MM.1S (cell line): Measurements from ENCODE around the gene YPEL1.

ENCODE experiments used
- DNase-seq: peaks from one replicate; pipeline ENCODE4 v3.0.0-alpha.2; 2015
- H2AFZ ChIP-seq: fragments of 300-600 bp; sonication (generic); 2 replicates; pipeline ENCODE4 v1.6.0; 2016; ENCODE audit warnings: antibody characterized with exemption, low read length
- H3F3A ChIP-seq: fragments of 300-600 bp; sonication (generic); 2 replicates; pipeline ENCODE4 v1.6.1; 2016; ENCODE audit warnings: mild to moderate bottlenecking, antibody characterized with exemption, low read length, moderate library complexity, mixed read lengths; ENCODE audit not compliant: insufficient read depth
- H3K27ac ChIP-seq: fragments of 300-600 bp; sonication (generic); 2 replicates; pipeline ENCODE4 v1.5.1; 2016; ENCODE audit warnings: mild to moderate bottlenecking, low read length
- H3K27me3 ChIP-seq: fragments of 300-600 bp; sonication (generic); replicated peaks from 2 replicates; pipeline ENCODE4 v1.6.0; 2016; ENCODE audit warnings: low read length; ENCODE audit not compliant: insufficient read depth
- H3K36me3 ChIP-seq: fragments of 300-600 bp; sonication (generic); replicated peaks from 2 replicates; pipeline ENCODE4 v1.6.1; 2016; ENCODE audit warnings: mild to moderate bottlenecking, low read length, mixed read lengths; ENCODE audit not compliant: insufficient read depth
- H3K4me1 ChIP-seq: fragments of 300-600 bp; sonication (generic); 2 replicates; pipeline ENCODE4 v1.6.1; 2016; ENCODE audit warnings: low read length, mixed read lengths
- H3K4me2 ChIP-seq: fragments of 300-600 bp; sonication (generic); 2 replicates; pipeline ENCODE4 v1.6.0; 2016; ENCODE audit warnings: low read depth, low read length
- H3K4me3 ChIP-seq: fragments of 300-600 bp; sonication (generic); 2 replicates; pipeline ENCODE4 v1.5.1; 2016; ENCODE audit warnings: low read length, mixed read lengths
- H3K79me2 ChIP-seq: fragments of 300-600 bp; sonication (generic); 2 replicates; pipeline ENCODE4 v1.6.1; 2016; ENCODE audit warnings: mixed run types, low read length, mixed read lengths
- H3K9ac ChIP-seq: fragments of 300-600 bp; sonication (generic); 2 replicates; pipeline ENCODE4 v1.6.1; 2016; ENCODE audit warnings: low read length, mixed read lengths
- H3K9me2 ChIP-seq: fragments of 300-600 bp; sonication (generic); replicated peaks from 2 replicates; pipeline ENCODE4 v1.6.1; 2016; ENCODE audit warnings: mild to moderate bottlenecking, low read length, mixed read lengths; ENCODE audit not compliant: insufficient read depth
- H3K9me3 ChIP-seq: fragments of 300-600 bp; sonication (generic); replicated peaks from 2 replicates; pipeline ENCODE4 v1.6.1; 2016; ENCODE audit warnings: mild to moderate bottlenecking, low read length, mixed read lengths; ENCODE audit not compliant: insufficient read depth
- H4K20me1 ChIP-seq: fragments of 300-600 bp; sonication (generic); 2 replicates; pipeline ENCODE4 v1.6.1; 2016; ENCODE audit warnings: mild to moderate bottlenecking, low read length, moderate library complexity, mixed read lengths; ENCODE audit not compliant: insufficient read depth
- EZH2 ChIP-seq: fragments of 300-600 bp; sonication (generic); optimal IDR thresholded peaks from 2 replicates; pipeline ENCODE3; 2017; ENCODE audit warnings: low read depth, mild to moderate bottlenecking, antibody characterized with exemption, low read length, mixed read lengths
- EZH2phosphoT487 ChIP-seq: fragments of 300-600 bp; sonication (generic); IDR thresholded peaks from 2 replicates; pipeline ENCODE4 v1.6.1; 2018; ENCODE audit warnings: antibody characterized with exemption, low read length
- TF ChIP-seq, protein P1 (sequence below): fragments of 300-600 bp; sonication (generic); IDR thresholded peaks from 2 replicates; pipeline ENCODE4 v1.5.1; 2016; ENCODE audit warnings: antibody characterized with exemption, low read length, mixed read lengths

Gene YPEL1

DNA sequence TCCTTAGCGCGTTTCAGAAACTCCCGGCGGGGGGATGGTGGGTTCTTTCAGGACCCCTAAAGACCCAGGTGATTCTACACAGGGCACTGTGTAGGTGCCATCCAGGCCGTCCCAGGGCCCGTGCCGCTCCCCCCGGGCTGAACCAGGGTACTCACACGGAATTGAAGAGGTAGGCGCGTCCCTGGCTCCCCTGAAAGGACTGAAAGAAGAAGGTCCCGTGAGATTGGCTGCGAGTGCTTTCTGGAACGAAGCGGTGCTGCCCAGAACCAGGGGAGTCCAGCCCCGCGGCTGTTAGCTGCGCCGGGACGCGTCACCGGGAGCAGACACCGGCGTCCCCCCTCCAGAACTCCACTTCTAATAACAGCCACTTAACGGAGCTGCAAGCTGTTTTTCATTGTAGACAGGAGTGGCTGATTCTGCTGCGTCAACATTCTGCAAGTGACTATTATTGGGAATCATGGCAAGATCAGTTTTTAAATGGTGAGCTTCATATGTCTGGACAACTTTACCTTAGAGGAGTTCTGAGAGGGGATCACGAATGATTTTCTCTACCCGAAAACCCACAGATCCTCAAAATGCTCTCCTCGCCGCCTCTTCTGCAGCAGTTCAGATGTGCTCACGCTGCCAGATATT, 31.8 kb downstream of the YPEL1 start:
- DNase-seq, result no peak
- TF ChIP-seq, protein P1, sequence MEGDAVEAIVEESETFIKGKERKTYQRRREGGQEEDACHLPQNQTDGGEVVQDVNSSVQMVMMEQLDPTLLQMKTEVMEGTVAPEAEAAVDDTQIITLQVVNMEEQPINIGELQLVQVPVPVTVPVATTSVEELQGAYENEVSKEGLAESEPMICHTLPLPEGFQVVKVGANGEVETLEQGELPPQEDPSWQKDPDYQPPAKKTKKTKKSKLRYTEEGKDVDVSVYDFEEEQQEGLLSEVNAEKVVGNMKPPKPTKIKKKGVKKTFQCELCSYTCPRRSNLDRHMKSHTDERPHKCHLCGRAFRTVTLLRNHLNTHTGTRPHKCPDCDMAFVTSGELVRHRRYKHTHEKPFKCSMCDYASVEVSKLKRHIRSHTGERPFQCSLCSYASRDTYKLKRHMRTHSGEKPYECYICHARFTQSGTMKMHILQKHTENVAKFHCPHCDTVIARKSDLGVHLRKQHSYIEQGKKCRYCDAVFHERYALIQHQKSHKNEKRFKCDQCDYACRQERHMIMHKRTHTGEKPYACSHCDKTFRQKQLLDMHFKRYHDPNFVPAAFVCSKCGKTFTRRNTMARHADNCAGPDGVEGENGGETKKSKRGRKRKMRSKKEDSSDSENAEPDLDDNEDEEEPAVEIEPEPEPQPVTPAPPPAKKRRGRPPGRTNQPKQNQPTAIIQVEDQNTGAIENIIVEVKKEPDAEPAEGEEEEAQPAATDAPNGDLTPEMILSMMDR, result no peak
- TF ChIP-seq EZH2phosphoT487 (no peak), EZH2 (no peak)
- H3K36me3 ChIP-seq, result no peaks in the 10 kb centered on the region
- H3K9me2 ChIP-seq, result no peaks in the 10 kb centered on the region
- H3K27ac ChIP-seq, result no peak overlapping the region
- H3K9ac ChIP-seq, result no peak overlapping the region
- no peaks in the 10 kb centered on the region for H3K4me1 ChIP-seq
- no peaks in the 10 kb centered on the region for H3F3A ChIP-seq
- H3K79me2 ChIP-seq, result no peaks in the 10 kb centered on the region
- H3K4me3 ChIP-seq, result no peak overlapping the region
- H3K9me3 ChIP-seq, result no peaks in the 10 kb centered on the region
- H3K4me2 ChIP-seq, result no peak overlapping the region
- H3K27me3 ChIP-seq, result no peaks in the 10 kb centered on the region
- H4K20me1 ChIP-seq, result no peaks in the 10 kb centered on the region
- no peak overlapping the region for H2AFZ ChIP-seq

DNA sequence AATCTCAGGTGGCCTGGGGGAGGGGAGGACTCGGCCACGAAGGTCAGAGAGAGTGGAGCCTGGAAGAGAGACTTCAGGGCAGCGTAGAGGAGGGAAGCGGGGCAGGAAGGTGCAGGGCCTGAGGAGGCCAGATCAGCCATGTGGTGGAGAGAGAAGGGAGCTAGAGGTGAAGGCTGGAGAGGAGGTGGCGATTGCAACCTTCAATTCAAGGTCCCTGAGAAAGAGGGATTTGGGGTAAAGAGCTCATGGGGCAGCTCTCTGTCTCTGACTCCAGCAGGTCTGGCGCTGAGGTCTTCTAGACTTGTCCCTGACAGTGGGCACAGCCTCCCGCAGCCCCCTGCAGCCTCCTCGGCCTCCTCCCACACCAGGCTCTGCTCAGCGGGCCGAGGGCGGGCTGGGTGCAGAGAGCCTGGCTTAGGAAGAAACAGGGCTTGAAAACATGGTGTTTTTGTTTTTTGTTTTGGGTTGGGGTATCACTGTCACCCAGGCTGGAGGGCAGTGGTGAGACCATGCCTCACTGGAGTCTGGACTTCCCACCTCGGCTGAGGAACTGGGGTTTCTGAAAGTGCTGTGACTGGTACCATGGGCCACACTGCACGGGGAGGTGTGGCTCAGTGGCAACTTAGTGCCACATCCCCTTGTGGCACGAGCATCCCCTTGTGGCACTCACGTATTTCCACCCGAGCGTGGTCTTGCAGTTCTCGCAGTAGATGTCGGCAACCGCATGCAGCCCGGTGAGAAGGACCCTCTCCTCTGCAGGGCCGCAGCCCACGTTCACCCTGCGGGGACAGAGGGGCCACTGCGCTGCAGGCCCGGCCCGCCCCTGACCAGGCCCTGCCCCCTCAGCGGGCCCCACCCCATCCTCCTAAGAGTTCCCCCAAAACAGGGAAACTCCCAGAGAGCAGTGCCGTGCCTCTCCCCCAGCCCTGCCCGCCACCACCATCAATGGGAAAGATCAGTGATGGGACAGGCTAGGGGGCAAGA, 32.6 kb downstream of the YPEL1 start:
- Histone ChIP-seq H3K36me3 (no peaks in the 10 kb centered on the region), H4K20me1 (no peaks in the 10 kb centered on the region), H3K4me1 (no peaks in the 10 kb centered on the region), H3K9me3 (no peaks in the 10 kb centered on the region), H3K27ac (no peak overlapping the region), H3K9me2 (no peaks in the 10 kb centered on the region), H3K9ac (no peak overlapping the region), H3K79me2 (no peaks in the 10 kb centered on the region), H2AFZ (no peak overlapping the region), H3K4me3 (no peak overlapping the region), H3K4me2 (no peak overlapping the region), H3K27me3 (no peaks in the 10 kb centered on the region), H3F3A (no peaks in the 10 kb centered on the region)
- TF ChIP-seq, protein P1, result no peak
- no peak for TF ChIP-seq EZH2
- no peak for DNase-seq

DNA sequence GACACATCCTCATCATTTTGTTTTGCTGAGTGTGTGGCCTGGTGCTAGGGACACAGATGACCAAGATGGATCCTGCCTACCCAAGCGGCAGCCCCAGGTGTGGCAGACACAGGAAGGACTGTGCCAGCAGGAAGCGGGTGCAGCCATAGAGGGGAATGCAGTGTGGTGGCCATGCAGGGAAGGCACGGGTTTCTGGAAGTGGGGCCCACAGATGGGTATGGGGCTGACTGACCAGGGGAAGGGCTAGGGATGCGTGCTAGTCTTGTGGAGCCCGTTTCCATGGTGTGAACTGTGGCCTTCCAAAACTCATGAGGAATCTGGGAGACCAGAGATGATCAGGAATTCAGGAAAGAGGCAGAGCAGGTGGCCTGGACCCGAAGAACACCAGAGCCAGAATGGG, 33.5 kb downstream of the YPEL1 start:
- TF ChIP-seq EZH2, result no peak
- TF ChIP-seq, protein P1, result no peak
- no peak for TF ChIP-seq EZH2phosphoT487
- H3K4me1 ChIP-seq, result no peaks in the 10 kb centered on the region
- no peak overlapping the region for H2AFZ ChIP-seq
- no peaks in the 10 kb centered on the region for H3K36me3 ChIP-seq
- no peak overlapping the region for H3K4me2 ChIP-seq
- no peaks in the 10 kb centered on the region for H3F3A ChIP-seq
- no peaks in the 10 kb centered on the region for H3K79me2 ChIP-seq
- H3K9me2 ChIP-seq, result no peaks in the 10 kb centered on the region
- no peak overlapping the region for H3K9ac ChIP-seq
- no peaks in the 10 kb centered on the region for H3K27me3 ChIP-seq
- no peak overlapping the region for H3K27ac ChIP-seq
- H4K20me1 ChIP-seq, result no peaks in the 10 kb centered on the region
- no peaks in the 10 kb centered on the region for H3K9me3 ChIP-seq
- no peak overlapping the region for H3K4me3 ChIP-seq
- DNase-seq, result no peak
